HG03095 (cell line): ENCODE data around the gene ZNF169.
"Not testable (repeated sequence)": the region's sequence is repeated elsewhere in the genome, so short reads cannot be mapped to it uniquely, and the experiment has no call there.

ENCODE experiments used
- ATAC-seq: cut with Tn5 transposase; IDR thresholded peaks from one replicate; pipeline ENCODE4 v1.9.1; 2021; ENCODE audit warnings: moderate library complexity; ENCODE audit not compliant: unreplicated experiment

The ZNF169 gene

DNA sequence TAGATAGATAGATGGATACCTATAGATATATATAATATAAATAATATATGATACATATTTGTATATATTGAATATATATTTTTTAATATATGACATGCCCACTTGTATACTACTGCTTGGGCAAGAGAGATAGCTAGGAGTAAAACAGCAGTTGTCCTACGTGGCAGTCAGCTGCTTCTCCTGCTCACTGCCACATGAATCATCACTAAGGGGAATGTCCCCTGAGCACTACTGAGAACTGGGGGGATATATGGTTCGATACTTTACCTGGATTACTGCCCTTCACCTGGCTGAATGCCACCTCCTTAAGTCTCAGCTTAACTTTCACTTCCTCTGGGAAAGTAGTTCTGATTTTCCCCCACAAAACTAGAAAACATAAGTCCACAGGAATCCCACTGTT, 82.6 kb downstream of the ZNF169 start:
- not testable (repeated sequence) for ATAC-seq

GRCh38 chr9:94347451-94347850, 88.4 kb downstream of the ZNF169 start:
- not testable (repeated sequence) for ATAC-seq

DNA sequence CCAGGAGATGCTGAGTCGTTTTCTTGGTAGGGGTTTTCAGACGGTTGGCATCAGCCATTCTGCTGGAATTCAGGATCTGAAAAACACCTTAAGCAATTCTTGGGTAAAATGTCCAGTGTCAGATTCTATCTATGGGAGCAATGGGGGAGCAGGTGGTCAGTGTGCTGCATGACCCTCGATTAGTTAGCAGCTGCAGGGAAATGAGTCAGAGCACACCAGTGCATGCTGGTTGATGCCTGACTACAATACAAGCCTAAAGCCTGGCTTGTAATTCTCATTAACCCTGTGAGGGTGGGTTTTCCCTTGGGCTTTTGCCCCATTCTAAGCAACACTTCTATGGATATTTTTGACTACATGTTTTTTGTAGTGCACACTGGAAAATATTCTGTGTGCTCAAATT, 89.7 kb downstream of the ZNF169 start:
- not testable (repeated sequence) for ATAC-seq
